ENCODE results near the gene LMNTD1.

DNA sequence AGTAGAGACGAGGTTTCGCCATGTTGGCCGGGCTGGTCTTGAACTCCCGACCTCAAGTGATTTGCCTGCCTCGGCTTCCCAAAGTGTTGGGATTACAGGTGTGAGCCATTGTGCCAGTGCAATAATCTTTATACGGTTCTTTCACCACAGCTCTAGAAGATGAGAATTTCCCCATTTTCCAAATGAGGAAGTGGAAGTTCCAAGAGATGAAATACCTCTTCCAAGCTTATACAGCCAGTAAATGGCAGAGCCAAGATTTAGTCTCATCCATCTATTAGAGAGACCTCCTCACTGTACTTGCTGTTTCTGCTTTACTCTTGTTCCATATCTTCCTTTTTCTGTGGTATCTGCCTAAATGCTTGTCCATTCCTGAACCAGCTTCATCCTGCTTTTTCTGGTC lies 3.1 kb upstream of the LMNTD1 start:
- TF ChIP-seq, protein P1, sequence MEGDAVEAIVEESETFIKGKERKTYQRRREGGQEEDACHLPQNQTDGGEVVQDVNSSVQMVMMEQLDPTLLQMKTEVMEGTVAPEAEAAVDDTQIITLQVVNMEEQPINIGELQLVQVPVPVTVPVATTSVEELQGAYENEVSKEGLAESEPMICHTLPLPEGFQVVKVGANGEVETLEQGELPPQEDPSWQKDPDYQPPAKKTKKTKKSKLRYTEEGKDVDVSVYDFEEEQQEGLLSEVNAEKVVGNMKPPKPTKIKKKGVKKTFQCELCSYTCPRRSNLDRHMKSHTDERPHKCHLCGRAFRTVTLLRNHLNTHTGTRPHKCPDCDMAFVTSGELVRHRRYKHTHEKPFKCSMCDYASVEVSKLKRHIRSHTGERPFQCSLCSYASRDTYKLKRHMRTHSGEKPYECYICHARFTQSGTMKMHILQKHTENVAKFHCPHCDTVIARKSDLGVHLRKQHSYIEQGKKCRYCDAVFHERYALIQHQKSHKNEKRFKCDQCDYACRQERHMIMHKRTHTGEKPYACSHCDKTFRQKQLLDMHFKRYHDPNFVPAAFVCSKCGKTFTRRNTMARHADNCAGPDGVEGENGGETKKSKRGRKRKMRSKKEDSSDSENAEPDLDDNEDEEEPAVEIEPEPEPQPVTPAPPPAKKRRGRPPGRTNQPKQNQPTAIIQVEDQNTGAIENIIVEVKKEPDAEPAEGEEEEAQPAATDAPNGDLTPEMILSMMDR (IDR thresholded peaks at IDR 0.05): no peak
- TF ChIP-seq, protein P2, sequence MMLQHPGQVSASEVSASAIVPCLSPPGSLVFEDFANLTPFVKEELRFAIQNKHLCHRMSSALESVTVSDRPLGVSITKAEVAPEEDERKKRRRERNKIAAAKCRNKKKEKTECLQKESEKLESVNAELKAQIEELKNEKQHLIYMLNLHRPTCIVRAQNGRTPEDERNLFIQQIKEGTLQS (CRISPR knock-in tag; conservative IDR thresholded peaks at IDR 0.05): no peak
- TF ChIP-seq SOX15 (CRISPR knock-in tag; IDR thresholded peaks at IDR 0.05): no peak
- no peak for TF ChIP-seq ZNF138 (CRISPR knock-in tag; conservative IDR thresholded peaks at IDR 0.05)
- TF ChIP-seq, protein P3, sequence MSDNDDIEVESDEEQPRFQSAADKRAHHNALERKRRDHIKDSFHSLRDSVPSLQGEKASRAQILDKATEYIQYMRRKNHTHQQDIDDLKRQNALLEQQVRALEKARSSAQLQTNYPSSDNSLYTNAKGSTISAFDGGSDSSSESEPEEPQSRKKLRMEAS (CRISPR knock-in tag; IDR thresholded peaks at IDR 0.05): no peak
- TF ChIP-seq, protein P4, sequence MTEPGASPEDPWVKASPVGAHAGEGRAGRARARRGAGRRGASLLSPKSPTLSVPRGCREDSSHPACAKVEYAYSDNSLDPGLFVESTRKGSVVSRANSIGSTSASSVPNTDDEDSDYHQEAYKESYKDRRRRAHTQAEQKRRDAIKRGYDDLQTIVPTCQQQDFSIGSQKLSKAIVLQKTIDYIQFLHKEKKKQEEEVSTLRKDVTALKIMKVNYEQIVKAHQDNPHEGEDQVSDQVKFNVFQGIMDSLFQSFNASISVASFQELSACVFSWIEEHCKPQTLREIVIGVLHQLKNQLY (CRISPR knock-in tag; IDR thresholded peaks at IDR 0.05): no peak
- TF ChIP-seq, protein P5, sequence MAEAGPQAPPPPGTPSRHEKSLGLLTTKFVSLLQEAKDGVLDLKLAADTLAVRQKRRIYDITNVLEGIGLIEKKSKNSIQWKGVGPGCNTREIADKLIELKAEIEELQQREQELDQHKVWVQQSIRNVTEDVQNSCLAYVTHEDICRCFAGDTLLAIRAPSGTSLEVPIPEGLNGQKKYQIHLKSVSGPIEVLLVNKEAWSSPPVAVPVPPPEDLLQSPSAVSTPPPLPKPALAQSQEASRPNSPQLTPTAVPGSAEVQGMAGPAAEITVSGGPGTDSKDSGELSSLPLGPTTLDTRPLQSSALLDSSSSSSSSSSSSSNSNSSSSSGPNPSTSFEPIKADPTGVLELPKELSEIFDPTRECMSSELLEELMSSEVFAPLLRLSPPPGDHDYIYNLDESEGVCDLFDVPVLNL (CRISPR knock-in tag; IDR thresholded peaks at IDR 0.05; ENCODE audit: borderline replicate concordance, low read depth): no peak
- no peak for TF ChIP-seq FOXK1 (CRISPR knock-in tag; IDR thresholded peaks at IDR 0.05)
- TF ChIP-seq, protein P6, sequence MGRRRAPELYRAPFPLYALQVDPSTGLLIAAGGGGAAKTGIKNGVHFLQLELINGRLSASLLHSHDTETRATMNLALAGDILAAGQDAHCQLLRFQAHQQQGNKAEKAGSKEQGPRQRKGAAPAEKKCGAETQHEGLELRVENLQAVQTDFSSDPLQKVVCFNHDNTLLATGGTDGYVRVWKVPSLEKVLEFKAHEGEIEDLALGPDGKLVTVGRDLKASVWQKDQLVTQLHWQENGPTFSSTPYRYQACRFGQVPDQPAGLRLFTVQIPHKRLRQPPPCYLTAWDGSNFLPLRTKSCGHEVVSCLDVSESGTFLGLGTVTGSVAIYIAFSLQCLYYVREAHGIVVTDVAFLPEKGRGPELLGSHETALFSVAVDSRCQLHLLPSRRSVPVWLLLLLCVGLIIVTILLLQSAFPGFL (CRISPR knock-in tag; IDR thresholded peaks at IDR 0.05; ENCODE audit: borderline replicate concordance): no peak
- no peak for TF ChIP-seq ZNF121 (CRISPR knock-in tag; IDR thresholded peaks at IDR 0.05)

Data from WTC11 (cell line).